DND-41 (cell line): ENCODE measurements around the gene OST4.

ENCODE experiments used
- ATAC-seq: fragments of 200-7000 bp; cut with Tn5 transposase; 3 replicates; pipeline ENCODE4 v1.9.1; 2021; ENCODE audit warnings: low read depth; ENCODE audit not compliant: insufficient read depth
- DNase-seq: peaks from one replicate; pipeline ENCODE4 v3.0.0-alpha.2; 2020
- H2AFZ ChIP-seq: 2 replicates; pipeline ENCODE4 v1.6.0; 2012; ENCODE audit warnings: low read depth, low read length
- H3K27ac ChIP-seq: 2 replicates; pipeline ENCODE4 v1.5.1; 2012; ENCODE audit warnings: low read length, inconsistent platforms
- H3K27me3 ChIP-seq: fragments of 200-600 bp; sonication (generic); 2 replicates; pipeline ENCODE4 v1.6.0; 2012; ENCODE audit warnings: low read length, mild to moderate bottlenecking, inconsistent platforms; ENCODE audit not compliant: insufficient read depth, poor library complexity
- H3K36me3 ChIP-seq: 2 replicates; pipeline ENCODE4 v1.5.1; 2012; ENCODE audit warnings: low read length, inconsistent platforms; ENCODE audit not compliant: insufficient read depth
- H3K4me1 ChIP-seq: 2 replicates; pipeline ENCODE4 v1.5.1; 2012; ENCODE audit warnings: mild to moderate bottlenecking, low read length; ENCODE audit not compliant: insufficient read depth
- H3K4me2 ChIP-seq: 2 replicates; pipeline ENCODE4 v1.6.0; 2012; ENCODE audit warnings: mild to moderate bottlenecking, moderate library complexity, low read length, inconsistent platforms; ENCODE audit not compliant: insufficient read depth
- H3K4me3 ChIP-seq, 2 experiments: fragments of 200-600 bp in 1 of 2; shearing (Covaris generic) in 1 of 2; 2 replicates each; pipeline ENCODE4 v1.5.1; 2012 to 2016; ENCODE audit warnings: inconsistent platforms in 2 of 2, low read length in 2 of 2, mild to moderate bottlenecking in 2 of 2, low read depth in 1 of 2, moderate library complexity in 1 of 2
- H3K79me2 ChIP-seq: 2 replicates; pipeline ENCODE4 v1.6.0; 2012; ENCODE audit warnings: low read length, inconsistent platforms; ENCODE audit not compliant: insufficient read depth
- H3K9ac ChIP-seq: 2 replicates; pipeline ENCODE4 v1.6.0; 2012; ENCODE audit warnings: low read depth, mild to moderate bottlenecking, inconsistent platforms, low read length, moderate library complexity
- H3K9me3 ChIP-seq: 2 replicates; pipeline ENCODE4 v1.5.1; 2012; ENCODE audit warnings: low read length, moderate library complexity, mild to moderate bottlenecking, inconsistent platforms; ENCODE audit not compliant: insufficient read depth, severe bottlenecking
- H4K20me1 ChIP-seq: 2 replicates; pipeline ENCODE4 v1.6.0; 2012; ENCODE audit warnings: low read length; ENCODE audit not compliant: insufficient read depth
- EZH2 ChIP-seq: IDR thresholded peaks from 3 replicates; pipeline ENCODE4 v1.6.1; 2012; ENCODE audit warnings: borderline replicate concordance, low read depth, mild to moderate bottlenecking, moderate library complexity, low read length, inconsistent platforms; ENCODE audit not compliant: severe bottlenecking
- TF ChIP-seq, protein P1 (sequence below): IDR thresholded peaks from 2 replicates; pipeline ENCODE4 v1.5.1; 2012; ENCODE audit warnings: borderline replicate concordance, low read length, moderate library complexity, mild to moderate bottlenecking; ENCODE audit not compliant: poor library complexity, severe bottlenecking; ENCODE audit errors: extremely low read depth

The OST4 gene

DNA sequence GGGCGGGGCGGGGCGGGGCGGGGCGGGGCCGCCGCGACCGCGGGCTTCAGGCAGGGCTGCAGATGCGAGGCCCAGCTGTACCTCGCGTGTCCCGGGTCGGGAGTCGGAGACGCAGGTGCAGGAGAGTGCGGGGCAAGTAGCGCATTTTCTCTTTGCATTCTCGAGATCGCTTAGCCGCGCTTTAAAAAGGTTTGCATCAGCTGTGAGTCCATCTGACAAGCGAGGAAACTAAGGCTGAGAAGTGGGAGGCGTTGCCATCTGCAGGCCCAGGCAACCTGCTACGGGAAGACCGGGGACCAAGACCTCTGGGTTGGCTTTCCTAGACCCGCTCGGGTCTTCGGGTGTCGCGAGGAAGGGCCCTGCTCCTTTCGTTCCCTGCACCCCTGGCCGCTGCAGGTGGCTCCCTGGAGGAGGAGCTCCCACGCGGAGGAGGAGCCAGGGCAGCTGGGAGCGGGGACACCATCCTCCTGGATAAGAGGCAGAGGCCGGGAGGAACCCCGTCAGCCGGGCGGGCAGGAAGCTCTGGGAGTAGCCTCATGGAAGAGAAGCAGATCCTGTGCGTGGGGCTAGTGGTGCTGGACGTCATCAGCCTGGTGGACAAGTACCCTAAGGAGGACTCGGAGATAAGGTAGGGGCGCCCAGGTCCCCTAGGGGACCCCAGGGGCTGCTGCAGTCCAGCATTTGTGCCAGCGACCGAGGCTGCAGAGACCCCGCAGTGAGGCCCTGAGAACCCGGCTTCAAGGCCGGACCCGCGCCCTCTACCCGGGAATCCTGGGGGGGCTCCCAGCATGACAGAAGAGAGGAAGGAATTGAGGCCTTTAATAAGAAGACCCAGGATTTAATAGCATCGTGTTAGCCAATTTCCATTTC lies 15.5 kb upstream of the OST4 start, which contains the start of gene KHK:
Gene KHK, plus strand, starts transcription at position 49 of the 870 bp plus-strand sequence. Its CDS starts 488 bp downstream, at position 537.
- no peaks in the 10 kb centered on the region for H3K36me3 ChIP-seq
- H3K4me3 ChIP-seq = peak within 1 kb of the TSS; percentile 35 to 72; a peak in 3 of 4 replicates
- H4K20me1 ChIP-seq = no peaks in the 10 kb centered on the region
- DNase-seq = no peak
- peaks cover 10% of the 10 kb centered on the region for H3K79me2 ChIP-seq
- H2AFZ ChIP-seq = peak within 1 kb of the TSS; percentile 99
- no peak; the same call in 1 of the 3 replicates for ATAC-seq
- H3K9ac ChIP-seq = peak within 1 kb of the TSS; percentile 95
- no peaks in the 10 kb centered on the region for H3K27me3 ChIP-seq
- H3K9me3 ChIP-seq = no peaks in the 10 kb centered on the region
- TF ChIP-seq, protein P1, sequence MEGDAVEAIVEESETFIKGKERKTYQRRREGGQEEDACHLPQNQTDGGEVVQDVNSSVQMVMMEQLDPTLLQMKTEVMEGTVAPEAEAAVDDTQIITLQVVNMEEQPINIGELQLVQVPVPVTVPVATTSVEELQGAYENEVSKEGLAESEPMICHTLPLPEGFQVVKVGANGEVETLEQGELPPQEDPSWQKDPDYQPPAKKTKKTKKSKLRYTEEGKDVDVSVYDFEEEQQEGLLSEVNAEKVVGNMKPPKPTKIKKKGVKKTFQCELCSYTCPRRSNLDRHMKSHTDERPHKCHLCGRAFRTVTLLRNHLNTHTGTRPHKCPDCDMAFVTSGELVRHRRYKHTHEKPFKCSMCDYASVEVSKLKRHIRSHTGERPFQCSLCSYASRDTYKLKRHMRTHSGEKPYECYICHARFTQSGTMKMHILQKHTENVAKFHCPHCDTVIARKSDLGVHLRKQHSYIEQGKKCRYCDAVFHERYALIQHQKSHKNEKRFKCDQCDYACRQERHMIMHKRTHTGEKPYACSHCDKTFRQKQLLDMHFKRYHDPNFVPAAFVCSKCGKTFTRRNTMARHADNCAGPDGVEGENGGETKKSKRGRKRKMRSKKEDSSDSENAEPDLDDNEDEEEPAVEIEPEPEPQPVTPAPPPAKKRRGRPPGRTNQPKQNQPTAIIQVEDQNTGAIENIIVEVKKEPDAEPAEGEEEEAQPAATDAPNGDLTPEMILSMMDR = no peak
- TF ChIP-seq EZH2 = no peak
- peaks cover 55% of the 10 kb centered on the region for H3K4me1 ChIP-seq
- H3K27ac ChIP-seq = peak within 1 kb of the TSS; percentile 83
- H3K4me2 ChIP-seq = peak within 1 kb of the TSS; percentile 96

DNA sequence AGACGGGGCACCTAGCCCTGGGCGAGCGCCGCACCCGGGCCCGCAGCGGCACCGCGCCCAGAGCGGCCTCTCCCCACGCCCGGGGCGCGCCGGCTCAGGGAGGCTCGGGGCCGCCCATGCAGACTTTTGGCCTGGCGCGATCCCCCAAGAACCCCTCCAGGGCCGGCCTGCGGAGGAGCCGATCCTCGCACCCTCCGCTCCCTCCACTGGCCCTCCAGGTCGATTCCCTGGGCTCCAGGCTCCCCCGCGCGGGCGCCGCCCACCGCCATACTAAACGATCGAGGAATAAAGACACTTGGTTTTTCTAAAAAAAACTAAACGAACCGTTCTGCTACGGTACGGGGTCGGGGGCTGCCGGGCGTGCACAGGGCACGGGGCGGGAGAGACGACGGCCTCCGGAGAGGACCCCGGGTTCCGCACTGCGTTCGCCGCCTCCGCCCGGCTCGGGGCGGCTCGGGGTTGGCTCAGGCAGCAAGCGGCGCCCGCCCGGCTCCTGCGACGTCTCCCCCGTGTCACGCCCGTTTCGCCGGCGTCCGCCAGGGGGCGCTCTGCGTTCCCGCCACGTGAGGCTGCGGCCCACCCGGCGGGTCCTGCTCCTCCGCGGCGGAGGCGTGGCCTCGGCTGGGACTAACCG lies 14.8 kb upstream of the OST4 start:
- H3K4me3 ChIP-seq = peak overlapping the region; percentile 35 to 72; a peak in 3 of 4 replicates
- TF ChIP-seq EZH2 = no peak
- TF ChIP-seq, protein P1 = peak; percentile 85
- H3K4me1 ChIP-seq = peaks cover 62% of the 10 kb centered on the region
- ATAC-seq (peak; percentile 90), DNase-seq (peak; percentile 98)
- H3K4me2 ChIP-seq = peak overlapping the region; percentile 96
- no peaks in the 10 kb centered on the region for H3K36me3 ChIP-seq
- no peaks in the 10 kb centered on the region for H3K27me3 ChIP-seq
- H3K9me3 ChIP-seq = no peaks in the 10 kb centered on the region
- H4K20me1 ChIP-seq = no peaks in the 10 kb centered on the region
- peak overlapping the region; percentile 95 for H3K9ac ChIP-seq
- H3K79me2 ChIP-seq = peaks cover 10% of the 10 kb centered on the region
- H3K27ac ChIP-seq = peak overlapping the region; percentile 83
- H2AFZ ChIP-seq = peak overlapping the region; percentile 78

DNA sequence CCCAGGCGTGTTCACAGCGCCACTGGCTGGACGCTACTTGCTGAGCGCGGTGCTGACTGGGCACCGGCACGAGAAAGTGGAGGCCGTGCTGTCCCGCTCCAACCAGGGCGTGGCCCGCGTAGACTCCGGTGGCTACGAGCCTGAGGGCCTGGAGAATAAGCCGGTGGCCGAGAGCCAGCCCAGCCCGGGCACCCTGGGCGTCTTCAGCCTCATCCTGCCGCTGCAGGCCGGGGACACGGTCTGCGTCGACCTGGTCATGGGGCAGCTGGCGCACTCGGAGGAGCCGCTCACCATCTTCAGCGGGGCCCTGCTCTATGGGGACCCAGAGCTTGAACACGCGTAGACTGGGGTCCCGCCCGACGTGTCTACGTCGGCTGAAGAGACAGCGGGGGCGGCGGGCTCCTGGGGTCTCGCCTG lies 14.2 kb upstream of the OST4 start:
- H2AFZ ChIP-seq = peak overlapping the region; percentile 78
- ATAC-seq = no peak
- DNase-seq = no peak
- H3K4me2 ChIP-seq = peak overlapping the region; percentile 96
- no peaks in the 10 kb centered on the region for H3K36me3 ChIP-seq
- peak overlapping the region; percentile 95 for H3K9ac ChIP-seq
- H3K27ac ChIP-seq = peak overlapping the region; percentile 83
- H3K27me3 ChIP-seq = no peaks in the 10 kb centered on the region
- H3K4me1 ChIP-seq = peaks cover 67% of the 10 kb centered on the region
- H3K79me2 ChIP-seq = peaks cover 10% of the 10 kb centered on the region
- no peaks in the 10 kb centered on the region for H3K9me3 ChIP-seq
- no peak for TF ChIP-seq EZH2
- TF ChIP-seq, protein P1 = no peak
- no peaks in the 10 kb centered on the region for H4K20me1 ChIP-seq
- H3K4me3 ChIP-seq = peak overlapping the region; percentile 35 to 72; a peak in 3 of 4 replicates
